GM23248 (cell line): Measurements from ENCODE around the gene CPM.

ENCODE experiments used
- EZH2 ChIP-seq: fragments of 200-600 bp; sonication (generic); IDR thresholded peaks from 2 replicates; pipeline ENCODE4 v1.6.1; 2018; ENCODE audit warnings: antibody characterized with exemption, mild to moderate bottlenecking; ENCODE audit not compliant: insufficient read depth, poor library complexity, severe bottlenecking
- EZH2phosphoT487 ChIP-seq: fragments of 200-600 bp; sonication (generic); IDR thresholded peaks from 2 replicates; pipeline ENCODE4 v1.6.1; 2018; ENCODE audit warnings: antibody characterized with exemption, moderate library complexity, mild to moderate bottlenecking, low read depth; ENCODE audit not compliant: insufficient read depth

DNA sequence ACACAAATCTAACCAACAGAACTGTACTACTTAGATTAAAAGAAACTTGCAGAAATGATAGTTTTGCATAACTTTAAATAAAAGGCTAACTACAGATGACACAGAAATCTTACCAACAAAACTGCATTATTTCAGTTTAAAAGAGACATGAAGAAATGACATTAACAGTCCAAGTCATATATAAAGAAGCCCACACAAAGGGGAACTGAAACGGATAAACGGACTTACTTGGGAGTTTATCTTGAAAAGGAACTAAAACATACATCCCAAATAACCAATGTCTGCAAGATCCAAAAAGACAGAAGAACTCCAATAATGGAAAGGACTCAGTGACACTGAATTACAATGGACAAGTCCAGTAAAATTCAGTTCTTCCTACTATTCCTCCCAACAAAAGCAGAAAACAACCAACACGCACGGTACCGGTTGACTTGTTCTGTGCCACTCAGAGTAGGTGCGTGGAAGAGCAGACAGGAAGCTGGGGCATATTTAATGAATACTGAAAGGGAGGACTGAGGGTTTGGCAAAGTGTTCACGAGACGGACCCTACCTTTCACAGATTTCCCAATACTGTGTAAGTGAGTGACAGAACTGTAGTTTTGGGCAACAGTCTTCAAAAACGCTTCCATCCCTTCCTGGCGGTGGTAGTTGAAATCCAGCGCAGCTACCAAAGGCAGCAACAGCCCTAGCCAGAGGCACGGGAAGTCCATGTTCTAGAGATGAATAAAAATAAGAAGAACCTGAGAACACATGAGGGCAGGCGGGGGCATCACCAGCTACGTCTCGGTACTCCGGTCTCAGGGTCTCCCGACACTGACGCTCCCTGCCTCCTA is 627 bp downstream of the CPM start:
- no peak for TF ChIP-seq EZH2
- TF ChIP-seq EZH2phosphoT487, result no peak
